K562 (cell line): ENCODE measurements around the gene FAM131C. TPM values are rescaled to one million over a fixed set of nuclear protein-coding genes. Genes with fewer than 3 reads are reported as not detected.

ENCODE experiments used
- ATAC-seq: fragments of 200-7000 bp; cut with Tn5 transposase; 3 replicates; pipeline ENCODE4 v1.9.1; 2020; ENCODE audit warnings: moderate library complexity
- BruUV-seq: library from RNA; stranded (reverse); fragments of 400-500 nt; replicated peaks from 2 replicates; lab custom pipeline; 2021; lab: Mats Ljungman, UMichigan
- CTCF ChIA-PET: fragments of 300-600 bp; formaldehyde crosslinking; extraction: SDS; loops from one replicate; lab custom pipeline; 2021; ENCODE audit warnings: low intra/inter-chr PET ratio; lab: Yijun Ruan, JAX
- POLR2A ChIA-PET: fragments of 300-600, 350-650 bp; sonication (Branson Sonifier 250); formaldehyde crosslinking; extraction: SDS; loops from one replicate; lab custom pipeline; 2021; ENCODE audit warnings: antibody characterized with exemption, inconsistent platforms; lab: Yijun Ruan, JAX
- DNase-seq, 4 experiments: peaks; one replicate each; pipeline versions ENCODE4 v3.0.0 to v3.0.0-alpha.2; 2011 to 2018; ENCODE audit warnings: low spot score in 3 of 4, mixed read lengths in 3 of 4; ENCODE audit errors: extremely low read depth in 1 of 4
- FAIRE-seq: peaks from 2 replicates; lab custom pipeline; 2011; peaks lifted over from hg19 to GRCh38; lab: Jason Lieb, UNC
- H2AFZ ChIP-seq: 2 replicates; pipeline ENCODE4 v1.6.0; 2011; ENCODE audit warnings: low read depth, low read length, control low read depth, inconsistent platforms
- H3K27ac ChIP-seq: fragments of 200-600 bp; 3 replicates; pipeline ENCODE4 v1.8.0; 2011; ENCODE audit warnings: low read depth, mild to moderate bottlenecking, control low read depth, inconsistent platforms, low read length, moderate library complexity, mixed read lengths; ENCODE audit errors: extremely low read depth
- H3K27me3 ChIP-seq, 2 experiments: fragments of 300-600 bp in 1 of 2; 2 replicates in 1 of 2; 3 replicates in 1 of 2; pipeline versions ENCODE4 v1.6.0 to v1.8.0; 2011; ENCODE audit warnings: inconsistent platforms in 2 of 2, low read length in 2 of 2, mild to moderate bottlenecking in 1 of 2, mixed read lengths in 1 of 2, moderate library complexity in 1 of 2; ENCODE audit not compliant: control insufficient read depth in 2 of 2, insufficient read depth in 2 of 2
- H3K36me3 ChIP-seq: fragments of 300-600 bp; 3 replicates; pipeline ENCODE4 v1.8.0; 2011; ENCODE audit warnings: mild to moderate bottlenecking, low read length, inconsistent platforms; ENCODE audit not compliant: control insufficient read depth, insufficient read depth
- H3K4me1 ChIP-seq, 2 experiments: fragments of 200-600 bp in 1 of 2; replicated peaks in 1 of 2; 2 replicates in 1 of 2; 3 replicates in 1 of 2; pipeline versions ENCODE4 v1.5.1 to v1.8.0; 2011; ENCODE audit warnings: inconsistent platforms in 2 of 2, low read length in 2 of 2, mild to moderate bottlenecking in 1 of 2, mixed read lengths in 1 of 2, moderate library complexity in 1 of 2; ENCODE audit not compliant: control insufficient read depth in 2 of 2, insufficient read depth in 2 of 2
- H3K4me2 ChIP-seq: 2 replicates; pipeline ENCODE4 v1.6.1; 2011; ENCODE audit warnings: low read length, control low read depth, inconsistent platforms, mixed read lengths; ENCODE audit not compliant: insufficient read depth
- H3K4me3 ChIP-seq: fragments of 200-600 bp; sonication (generic), shearing (Covaris generic); 2 replicates; pipeline ENCODE4 v1.5.1; 2016; ENCODE audit warnings: control low read depth, inconsistent platforms
- H3K79me2 ChIP-seq: fragments of 200-600 bp; 3 replicates; pipeline ENCODE4 v1.8.0; 2011; ENCODE audit warnings: low read length, inconsistent platforms; ENCODE audit not compliant: control insufficient read depth, insufficient read depth
- H3K9ac ChIP-seq, 2 experiments: 2 replicates each; pipeline versions ENCODE4 v1.6.0 to v1.6.1; 2011; ENCODE audit warnings: low read depth in 2 of 2, low read length in 2 of 2, control low read depth in 1 of 2, inconsistent platforms in 1 of 2, mild to moderate bottlenecking in 1 of 2, mixed read lengths in 1 of 2; ENCODE audit not compliant: insufficient read depth in 1 of 2
- H3K9me1 ChIP-seq: one replicate; pipeline ENCODE4 v1.6.0; 2011; ENCODE audit warnings: inconsistent platforms, mild to moderate bottlenecking, low read length, moderate library complexity; ENCODE audit not compliant: control insufficient read depth, insufficient read depth
- H3K9me3 ChIP-seq: replicated peaks from 2 replicates; pipeline ENCODE4 v1.5.1; 2011; ENCODE audit warnings: low read depth, low read length, inconsistent platforms; ENCODE audit not compliant: control insufficient read depth, insufficient read depth
- H4K20me1 ChIP-seq: replicated peaks from 2 replicates; pipeline ENCODE4 v1.6.1; 2011; ENCODE audit warnings: low read length, inconsistent platforms, mixed read lengths; ENCODE audit not compliant: control insufficient read depth, insufficient read depth
- CREB1 ChIP-seq, 2 experiments: sonication (generic) in 1 of 2; formaldehyde crosslinking in 1 of 2; IDR thresholded peaks; 2 replicates each; pipeline versions ENCODE4 v1.6.1 to v1.8.0; 2012 to 2022; ENCODE audit warnings: inconsistent platforms in 1 of 2, mild to moderate bottlenecking in 1 of 2, missing genetic modification reagents in 1 of 2, moderate library complexity in 1 of 2
- MIER1 ChIP-seq: fragments of 450-650 bp; IDR thresholded peaks from 2 replicates; pipeline ENCODE4 v1.6.1; 2016; ENCODE audit warnings: antibody characterized with exemption, mild to moderate bottlenecking, low read depth
- TAF9B ChIP-seq: fragments of 450-650 bp; IDR thresholded peaks from 2 replicates; pipeline ENCODE4 v1.6.1; 2018; ENCODE audit warnings: mild to moderate bottlenecking; ENCODE audit not compliant: partially characterized antibody
- ZC3H8 ChIP-seq: fragments of 450-650 bp; IDR thresholded peaks from 2 replicates; pipeline ENCODE4 v1.6.1; 2017
- ZFP1 ChIP-seq: fragments of 450-650 bp; formaldehyde crosslinking; IDR thresholded peaks from 2 replicates; pipeline ENCODE4 v1.4.0; 2020; ENCODE audit warnings: mild to moderate bottlenecking, mixed read lengths
- ZNF778 ChIP-seq: fragments of 450-650 bp; formaldehyde crosslinking; IDR thresholded peaks from 2 replicates; pipeline ENCODE4 v1.4.0; 2020; ENCODE audit warnings: mild to moderate bottlenecking, moderate library complexity
- WGBS: fragments of 100-300 bp; shearing (Covaris generic); methylation state at CpG from one replicate; pipeline ENCODE4 v1.1.6; 2016; ENCODE audit warnings: low coverage, mixed read lengths; ENCODE audit not compliant: insufficient coverage; ENCODE audit errors: missing lambda C conversion rate; 5-methylcytosine and 5-hydroxymethylcytosine counted together
- in situ Hi-C: fragments of 300-500 bp; cut with MboI; formaldehyde crosslinking; loops from 4 replicates; pipeline ENCODE4 v1.15.0; 2018; ENCODE audit warnings: inconsistent platforms, mixed read lengths
- intact Hi-C: fragments of 100-400 bp; cut with micrococcal nuclease; formaldehyde crosslinking; loops from 2 replicates; pipeline ENCODE4 v1.14.2; 2022
- polyA plus RNA-seq, 8 experiments: library from polyadenylated mRNA; depleted of rRNA in 4 of 8; stranded (reverse) in 5 of 8; unstranded in 3 of 8; fragments of >200 nt; fragmentation: Nextera tagmentation in 2 of 8; fragmentation: Illumina TruSeq in 1 of 8; extraction: Ambion mirVana in 2 of 8; extraction: Trizol in 1 of 8; gene quantifications; 2 replicates each; pipeline versions ENCODE4 v1.2.1 to v1.2.3, GENCODE V29; 2011 to 2014; ENCODE audit warnings: inconsistent platforms in 1 of 8, missing spikeins in 1 of 8
- total RNA-seq, 7 experiments: library from RNA; depleted of rRNA in 6 of 7; stranded (reverse); fragments of >200 nt in 6 of 7; fragmentation: Illumina TruSeq in 2 of 7; extraction: Trizol in 2 of 7; gene quantifications; 2 replicates each; pipeline versions ENCODE4 v1.2.1 to v1.2.3, GENCODE V29; 2011 to 2021; ENCODE audit warnings: low replicate concordance in 1 of 7
- TF ChIP-seq, protein P1 (sequence below), 3 experiments: IDR thresholded peaks in 2 of 3; conservative IDR thresholded peaks in 1 of 3; 2 replicates each; pipeline ENCODE4 v1.5.1; 2011 to 2012; ENCODE audit warnings: low read length in 3 of 3, mild to moderate bottlenecking in 3 of 3, control low read depth in 2 of 3, improper control_type of control experiment in 1 of 3, inconsistent platforms in 1 of 3, low read depth in 1 of 3, mixed read lengths in 1 of 3, moderate library complexity in 1 of 3; ENCODE audit not compliant: insufficient read depth in 2 of 3
- TF ChIP-seq, protein P2 (sequence below): fragments of 450-650 bp; formaldehyde crosslinking; IDR thresholded peaks from 2 replicates; pipeline ENCODE4 v1.4.0; 2020; ENCODE audit warnings: mild to moderate bottlenecking, moderate library complexity

FAM131C gene
- total and polyA plus RNA-seq, 9 of the 15 experiments (the other 6 are each of a cell fraction or from before 2014, with no cell fraction given): 0.10 to 0.29 (median 0.16) TPM; not detected in 6

DNA sequence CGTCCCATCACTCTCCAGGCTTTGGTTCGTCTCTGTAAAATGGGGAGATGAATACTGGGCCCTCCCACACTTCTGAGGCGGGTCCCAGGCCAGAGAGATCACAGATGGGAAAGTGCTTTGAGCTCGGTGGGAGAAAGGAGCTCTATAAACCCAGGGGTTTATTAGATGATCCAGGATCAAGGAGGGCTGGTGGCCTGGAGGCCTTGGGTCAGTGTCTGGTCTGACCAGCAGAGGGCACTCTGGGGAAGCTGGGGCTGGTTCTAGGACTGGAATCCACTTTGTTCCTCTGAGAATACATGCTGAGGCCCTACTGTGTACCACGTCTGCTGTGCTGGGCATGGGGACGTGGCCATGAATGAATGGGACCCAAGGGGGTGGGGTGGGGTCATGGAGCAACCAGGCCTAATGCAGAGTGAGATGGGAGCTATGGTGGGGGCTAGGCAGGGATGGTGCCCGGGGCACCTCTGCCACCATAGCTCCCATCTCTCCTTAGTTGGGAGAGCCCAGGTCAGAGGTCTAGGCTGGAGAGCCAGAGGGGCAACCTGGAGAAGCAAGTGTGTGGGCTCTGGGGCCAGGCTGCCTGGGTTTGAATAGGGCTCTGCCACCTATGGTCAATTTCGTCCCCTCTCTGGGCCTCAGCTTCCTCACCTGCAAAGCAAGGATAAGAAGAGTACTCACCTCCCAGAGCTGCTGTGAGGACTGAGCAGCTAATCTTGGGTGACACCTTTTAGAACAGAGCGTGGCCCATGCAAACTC lies 9.0 kb upstream of the FAM131C start:
- Histone ChIP-seq H3K9me3 (no peaks in the 10 kb centered on the region), H3K4me2 (no peak overlapping the region), H3K27ac (no peak overlapping the region), H2AFZ (peak overlapping the region; percentile 20; the same call in 1 of the 2 replicates), H3K9me1 (no peaks in the 10 kb centered on the region), H3K4me3 (no peak overlapping the region), H3K4me1 (peaks cover 6 to 19% of the 10 kb centered on the region in 2 experiments; a peak in 4 of 5 replicates), H4K20me1 (no peaks in the 10 kb centered on the region), H3K36me3 (no peaks in the 10 kb centered on the region), H3K9ac (peak overlapping the region in 1 of 2 experiments; percentile 31; a peak in 1 of 4 replicates), H3K79me2 (no peaks in the 10 kb centered on the region), H3K27me3 (no peaks in the 10 kb centered on the region)
- FAIRE-seq (peak; percentile 96), ATAC-seq (peak; percentile 87), DNase-seq (peak; percentile 85 to 89 (median 86))
- in situ Hi-C loops (loop anchor here (5.0 kb wide), 3 partner anchors 105 to 280 kb away; no protein-coding TSS in a partner anchor), intact Hi-C loops (loop anchor here (1.0 to 5.0 kb wide), 4 partner anchors 70 to 285 kb away; partner anchors contain the start of gene SZRD1)
- ChIA-PET POLR2A (interaction anchor here (0.6 to 1.6 kb wide), 8 partner anchors 11 to 520 kb away, joined by 3 to 4 read pairs (median 3); no protein-coding TSS in a partner anchor), CTCF (interaction anchor here (0.5 to 9.0 kb wide), 6 partner anchors 64 to 281 kb away, joined by 3 to 208 read pairs (median 4); no protein-coding TSS in a partner anchor)
- 46% methylated on average over 9 of the region's 9 CpGs for WGBS
- no TSS peak for BruUV-seq
- TF ChIP-seq ZC3H8: no peak
- TF ChIP-seq, protein P1, sequence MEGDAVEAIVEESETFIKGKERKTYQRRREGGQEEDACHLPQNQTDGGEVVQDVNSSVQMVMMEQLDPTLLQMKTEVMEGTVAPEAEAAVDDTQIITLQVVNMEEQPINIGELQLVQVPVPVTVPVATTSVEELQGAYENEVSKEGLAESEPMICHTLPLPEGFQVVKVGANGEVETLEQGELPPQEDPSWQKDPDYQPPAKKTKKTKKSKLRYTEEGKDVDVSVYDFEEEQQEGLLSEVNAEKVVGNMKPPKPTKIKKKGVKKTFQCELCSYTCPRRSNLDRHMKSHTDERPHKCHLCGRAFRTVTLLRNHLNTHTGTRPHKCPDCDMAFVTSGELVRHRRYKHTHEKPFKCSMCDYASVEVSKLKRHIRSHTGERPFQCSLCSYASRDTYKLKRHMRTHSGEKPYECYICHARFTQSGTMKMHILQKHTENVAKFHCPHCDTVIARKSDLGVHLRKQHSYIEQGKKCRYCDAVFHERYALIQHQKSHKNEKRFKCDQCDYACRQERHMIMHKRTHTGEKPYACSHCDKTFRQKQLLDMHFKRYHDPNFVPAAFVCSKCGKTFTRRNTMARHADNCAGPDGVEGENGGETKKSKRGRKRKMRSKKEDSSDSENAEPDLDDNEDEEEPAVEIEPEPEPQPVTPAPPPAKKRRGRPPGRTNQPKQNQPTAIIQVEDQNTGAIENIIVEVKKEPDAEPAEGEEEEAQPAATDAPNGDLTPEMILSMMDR (IDR thresholded peaks at IDR 0.05 in 2 of 3, conservative IDR thresholded peaks at IDR 0.05 in 1 of 3; ENCODE audit: insufficient read depth in 2 of 3, low read depth in 1 of 3, low read length in 3 of 3): peak; percentile 96 to 98 (median 98)
- no peak for TF ChIP-seq TAF9B
- TF ChIP-seq ZNF778: no peak
- TF ChIP-seq, protein P2, sequence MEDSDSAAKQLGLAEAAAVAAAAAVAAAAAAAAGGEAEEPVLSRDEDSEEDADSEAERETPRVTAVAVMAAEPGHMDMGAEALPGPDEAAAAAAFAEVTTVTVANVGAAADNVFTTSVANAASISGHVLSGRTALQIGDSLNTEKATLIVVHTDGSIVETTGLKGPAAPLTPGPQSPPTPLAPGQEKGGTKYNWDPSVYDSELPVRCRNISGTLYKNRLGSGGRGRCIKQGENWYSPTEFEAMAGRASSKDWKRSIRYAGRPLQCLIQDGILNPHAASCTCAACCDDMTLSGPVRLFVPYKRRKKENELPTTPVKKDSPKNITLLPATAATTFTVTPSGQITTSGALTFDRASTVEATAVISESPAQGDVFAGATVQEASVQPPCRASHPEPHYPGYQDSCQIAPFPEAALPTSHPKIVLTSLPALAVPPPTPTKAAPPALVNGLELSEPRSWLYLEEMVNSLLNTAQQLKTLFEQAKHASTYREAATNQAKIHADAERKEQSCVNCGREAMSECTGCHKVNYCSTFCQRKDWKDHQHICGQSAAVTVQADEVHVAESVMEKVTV (CRISPR knock-in tag): peak; percentile 82
- no peak for TF ChIP-seq MIER1
- no peak for TF ChIP-seq CREB1 (IDR thresholded peaks at IDR 0.05)
- 0 out of 2 replicates have a peak, but pooled peaks have one; percentile 40 for TF ChIP-seq CREB1 (CRISPR knock-in tag; IDR thresholded peaks at IDR 0.05)
- no peak for TF ChIP-seq ZFP1 (CRISPR knock-in tag)
